ENCODE data around the gene NT5C3A. TPM values are rescaled to one million over a fixed set of nuclear protein-coding genes. Genes with fewer than 3 reads are reported as not detected.

The NT5C3A gene
- total and polyA plus RNA-seq, 2 of the 8 experiments (the other 6 are each of a cell fraction or from before 2014, with no cell fraction given): 7.5 to 22.7 TPM

GRCh38 chr7:33100770-33101169 is 38.2 kb upstream of the NT5C3A start:
- H4K8ac ChIP-seq (ENCODE audit: extremely low read depth, insufficient read depth, low read length): no peak overlapping the region
- no peaks in the 10 kb centered on the region for H3K9me3 ChIP-seq (ENCODE audit: insufficient read depth in 2 of 2, low read depth in 1 of 2, low read length in 1 of 2)
- H2BK12ac ChIP-seq (ENCODE audit: low read depth, low read length): no peak overlapping the region
- DNase-seq (ENCODE audit: low read depth in 1 of 2, low spot score in 2 of 2): no peak
- H3K27ac ChIP-seq (ENCODE audit: low read depth, low read length): no peak overlapping the region
- no peak overlapping the region for H3K4ac ChIP-seq (replicated peaks; ENCODE audit: insufficient read length, low read depth, low read length)
- no peak overlapping the region for H3K14ac ChIP-seq (ENCODE audit: insufficient read length)
- no peak overlapping the region for H3K4me2 ChIP-seq (ENCODE audit: insufficient read depth in 1 of 2, low read depth in 2 of 2, low read length in 2 of 2)
- no peak overlapping the region for H2AK5ac ChIP-seq (ENCODE audit: low read depth, low read length)
- no peak overlapping the region for H3K9ac ChIP-seq (replicated peaks in 1 of 4; ENCODE audit: extremely low read depth in 1 of 4, low read depth in 3 of 4, low read length in 3 of 4)
- no peaks in the 10 kb centered on the region for H3K27me3 ChIP-seq (replicated peaks in 1 of 4; ENCODE audit: control insufficient read depth in 3 of 4, extremely low read depth in 1 of 4, insufficient read depth in 3 of 4, low read length in 3 of 4)
- no peak overlapping the region for H4K91ac ChIP-seq (replicated peaks; ENCODE audit: insufficient read length, low read length)
- H2BK5ac ChIP-seq (ENCODE audit: low read depth, low read length): no peak overlapping the region
- peaks cover 4% of the 10 kb centered on the region for H3K79me1 ChIP-seq (ENCODE audit: low read depth, low read length)
- ChIA-PET POLR2A (ENCODE audit: partially characterized antibody) (interaction anchor here (0.6 kb wide), 1 partner anchor 426 kb away, joined by 3 read pairs; no protein-coding TSS in a partner anchor), CTCF (ENCODE audit: partially characterized antibody) (interaction anchor here (0.6 to 2.2 kb wide), 6 partner anchors 8 to 1424 kb away, joined by 3 to 8 read pairs (median 6); partner anchors contain the start of gene RP9)
- WGBS, 2 experiments (ENCODE audit: extremely low coverage in 1 of 2, insufficient coverage in 1 of 2, insufficient read length in 1 of 2, insufficient replicate concordance in 2 of 2, low coverage in 1 of 2, low lambda C conversion rate in 2 of 2, missing lambda C conversion rate in 1 of 2): 87% methylated on average over 3 of the region's 3 CpGs; no CpG with 5 or more reads in 1 of the 2 experiments
- no peak for FAIRE-seq
- no peak overlapping the region for H3K4me3 ChIP-seq (ENCODE audit: extremely low read depth in 1 of 4, insufficient read depth in 2 of 4, low read depth in 3 of 4, low read length in 4 of 4)
- H2BK15ac ChIP-seq (ENCODE audit: low read length): no peak overlapping the region
- peaks cover 0 to 3% of the 10 kb centered on the region in 2 experiments for H4K20me1 ChIP-seq (replicated peaks in 1 of 2; ENCODE audit: control insufficient read depth in 1 of 2, insufficient read depth in 2 of 2, low read length in 2 of 2)
- peaks cover 2 to 52% (median 26%) of the 10 kb centered on the region in 4 experiments; a peak in 6 of 8 replicates for H3K36me3 ChIP-seq (ENCODE audit: control insufficient read depth in 2 of 4, insufficient read depth in 4 of 4, low read length in 3 of 4)
- H2BK20ac ChIP-seq (ENCODE audit: low read length): no peak overlapping the region
- no peak overlapping the region for H3K23ac ChIP-seq (ENCODE audit: insufficient read length)
- H2BK120ac ChIP-seq (replicated peaks; ENCODE audit: low read depth, low read length): no peak overlapping the region
- H4K5ac ChIP-seq (ENCODE audit: insufficient read length, low read depth, low read length): no peak overlapping the region
- H3K23me2 ChIP-seq (ENCODE audit: low read depth, low read length): no peaks in the 10 kb centered on the region
- no peaks in the 10 kb centered on the region for H3K4me1 ChIP-seq (replicated peaks in 1 of 4; ENCODE audit: control insufficient read depth in 3 of 4, insufficient read depth in 4 of 4, low read length in 3 of 4)
- no peak overlapping the region for H3K56ac ChIP-seq (replicated peaks; ENCODE audit: insufficient read length, low read depth, low read length)
- H3K18ac ChIP-seq (ENCODE audit: extremely low read depth, low read length): no peak overlapping the region
- H3K79me2 ChIP-seq (ENCODE audit: control insufficient read depth in 1 of 2, insufficient read depth in 2 of 2, low read length in 2 of 2): peaks cover 0 to 4% of the 10 kb centered on the region in 2 experiments; a peak in 2 of 4 replicates
- H2AFZ ChIP-seq (ENCODE audit: low read length): no peak overlapping the region
- TF ChIP-seq RFX5 (IDR thresholded peaks at IDR 0.05; ENCODE audit: borderline replicate concordance, low read depth, low read length) (no peak), NANOG (IDR thresholded peaks at IDR 0.05; ENCODE audit: insufficient read depth, low read depth, low read length, poor library complexity, severe bottlenecking) (no peak), ATF3 (IDR thresholded peaks at IDR 0.05; ENCODE audit: insufficient read depth, low read depth, low read length) (no peak), JUND (IDR thresholded peaks at IDR 0.05; ENCODE audit: low read length) (no peak), HDAC2 (IDR thresholded peaks at IDR 0.05; ENCODE audit: borderline replicate concordance in 1 of 2, low read depth in 2 of 2, low read length in 2 of 2) (no peak), TAF7 (optimal IDR thresholded peaks at IDR 0.05; ENCODE audit: borderline replicate concordance, low read depth, low read length) (no peak), SUZ12 (IDR thresholded peaks at IDR 0.05; ENCODE audit: low read length) (no peak), CBX5 (IDR thresholded peaks at IDR 0.05; ENCODE audit: low read depth, low read length) (no peak), RBBP5 (IDR thresholded peaks at IDR 0.05; ENCODE audit: borderline replicate concordance, low read depth, low read length) (no peak), SP4 (IDR thresholded peaks at IDR 0.05; ENCODE audit: low read length) (no peak), ZNF274 (IDR thresholded peaks at IDR 0.05; ENCODE audit: borderline replicate concordance, extremely low read depth, low read length) (no peak)

Data from H1 (cell line).